ENCODE measurements around the gene IRGQ. TPM values are rescaled to one million over a fixed set of nuclear protein-coding genes. Genes with fewer than 3 reads are reported as not detected.
"Not testable (repeated sequence)": the region's sequence is repeated elsewhere in the genome, so short reads cannot be mapped to it uniquely, and the experiment has no call there.

Gene IRGQ
- total RNA-seq, 1 donor from 2014 or later = 21.1 TPM

GRCh38 chr19:43607238-43608205 is 11.6 kb upstream of the IRGQ start:
- DNase-seq = no peak
- TF ChIP-seq CTCF (IDR thresholded peaks at IDR 0.05) = no peak
- intact Hi-C loops (cut with DNase I) = no loop called here

GRCh38 chr19:43606569-43607229 is 10.8 kb upstream of the IRGQ start:
- ATAC-seq (no peak), DNase-seq (no peak)
- no peak overlapping the region for H3K27ac ChIP-seq
- no peak for TF ChIP-seq CTCF (IDR thresholded peaks at IDR 0.05)
- no peaks in the 10 kb centered on the region for H3K27me3 ChIP-seq (ENCODE audit: low read depth)
- intact Hi-C loops (cut with DNase I) = no loop called here
- H3K36me3 ChIP-seq = peaks cover 9% of the 10 kb centered on the region
- no peaks in the 10 kb centered on the region for H3K9me3 ChIP-seq
- no peaks in the 10 kb centered on the region for H3K4me1 ChIP-seq
- no peak overlapping the region for H3K4me3 ChIP-seq

More at GRCh38 chr19:43607238-43608205, 11.6 kb upstream of the IRGQ start:
- Histone ChIP-seq H3K4me3 (no peak overlapping the region), H3K9me3 (no peaks in the 10 kb centered on the region), H3K27me3 (ENCODE audit: low read depth) (no peaks in the 10 kb centered on the region), H3K27ac (no peak overlapping the region), H3K36me3 (peaks cover 14% of the 10 kb centered on the region), H3K4me1 (no peaks in the 10 kb centered on the region)
- ATAC-seq = no peak

- Histone ChIP-seq H3K27ac (no peak overlapping the region), H3K36me3 (peaks cover 13% of the 10 kb centered on the region), H3K4me1 (no peaks in the 10 kb centered on the region), H3K9me3 (no peaks in the 10 kb centered on the region), H3K27me3 (ENCODE audit: low read depth) (no peaks in the 10 kb centered on the region), H3K4me3 (no peak overlapping the region)
- ATAC-seq (no peak), DNase-seq (no peak)
- no peak for TF ChIP-seq CTCF (IDR thresholded peaks at IDR 0.05)
- intact Hi-C loops (cut with DNase I) = no loop called here
These were observed 10.1 kb upstream of the IRGQ start for GRCh38 chr19:43605875-43606568.

- ATAC-seq; H3K27ac ChIP-seq; H3K4me3 ChIP-seq; H3K27me3 ChIP-seq (ENCODE audit: low read depth); DNase-seq; H3K9me3 ChIP-seq; intact Hi-C loops (cut with DNase I): not testable (repeated sequence)
- H3K4me1 ChIP-seq = peaks cover 21% of the 10 kb centered on the region
- peaks cover 34% of the 10 kb centered on the region for H3K36me3 ChIP-seq
These were observed 4.4 kb upstream of the IRGQ start for GRCh38 chr19:43600326-43600725.

- Histone ChIP-seq H3K36me3 (peaks cover 34% of the 10 kb centered on the region), H3K27me3 (ENCODE audit: low read depth) (no peaks in the 10 kb centered on the region), H3K4me3 (no peak overlapping the region), H3K4me1 (peaks cover 27% of the 10 kb centered on the region), H3K27ac (no peak overlapping the region), H3K9me3 (no peaks in the 10 kb centered on the region)
- ATAC-seq (no peak), DNase-seq (no peak)
- intact Hi-C loops (cut with DNase I) = no loop called here
- TF ChIP-seq CTCF (IDR thresholded peaks at IDR 0.05) = no peak
These were observed 3.8 kb upstream of the IRGQ start for GRCh38 chr19:43599635-43600295.
